Suprapubic skin (tissue), 4 donors: ENCODE results near the gene FLNA.

Source experiments
- CTCF ChIP-seq, 2 donors: fragments of 200-600 bp in 1 of 2; fragments of 450-650 bp in 1 of 2; sonication (generic) in 1 of 2; IDR thresholded peaks; one replicate each; pipeline ENCODE4 v1.5.1; 2016 to 2019; ENCODE audit warnings: antibody characterized with exemption in 2 of 2, mild to moderate bottlenecking in 1 of 2, moderate library complexity in 1 of 2
- POLR2A ChIP-seq, 2 donors: fragments of 450-650 bp; IDR thresholded peaks; one replicate each; pipeline ENCODE4 v1.6.1; 2017; ENCODE audit warnings: antibody characterized with exemption in 2 of 2, mild to moderate bottlenecking in 2 of 2, moderate library complexity in 2 of 2
- POLR2AphosphoS5 ChIP-seq, 3 donors: sonication (generic); formaldehyde crosslinking; IDR thresholded peaks; one replicate each; pipeline ENCODE4 v1.6.1; 2017; ENCODE audit warnings: antibody characterized with exemption in 3 of 3

DNA sequence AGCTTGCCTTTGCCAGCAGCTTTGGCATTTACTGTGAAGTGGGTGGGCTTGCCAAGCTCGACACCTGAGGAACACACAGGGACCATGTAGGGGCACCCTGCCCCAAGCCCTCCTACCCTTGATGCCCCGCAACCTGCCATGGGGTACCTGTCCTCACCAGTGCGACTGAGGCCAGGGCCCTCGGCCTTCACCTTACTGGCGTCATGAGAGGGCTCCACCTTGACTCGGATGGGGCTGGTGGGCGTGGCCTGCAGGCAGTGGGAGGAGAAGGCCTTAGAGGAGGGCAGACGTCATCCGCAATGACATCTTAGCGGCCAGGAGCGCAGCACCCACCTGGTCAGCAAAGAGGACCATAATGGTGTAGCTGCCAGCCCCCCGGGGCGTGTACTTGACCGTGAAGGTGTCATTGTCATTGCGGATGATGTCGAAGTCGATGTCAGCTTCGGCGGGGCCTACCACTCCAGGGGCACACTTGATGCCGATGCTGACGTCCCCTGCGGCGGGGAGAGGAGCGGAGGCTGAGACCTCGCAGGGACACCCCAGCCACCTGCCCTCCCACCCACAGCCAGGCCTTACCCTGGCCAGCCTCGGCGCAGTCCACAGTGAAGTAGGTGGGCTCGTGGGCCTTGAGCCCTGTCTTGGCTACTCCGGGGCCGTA is 12.2 kb downstream of the FLNA start:
- TF ChIP-seq CTCF (IDR thresholded peaks at IDR 0.05) (no peak), POLR2AphosphoS5 (IDR thresholded peaks at IDR 0.05) (no peak), POLR2A (IDR thresholded peaks at IDR 0.05) (no peak)
